OCI-LY3 (cell line): ENCODE data around the gene PTPN1.

Experiments
- H2AFZ ChIP-seq: fragments of 200-600, 300-600 bp; shearing (Covaris generic); 2 replicates; pipeline ENCODE4 v1.6.0; 2014; ENCODE audit warnings: antibody characterized with exemption, low read depth, low read length
- H3K27ac ChIP-seq: fragments of 200-600, 300-600 bp; sonication (generic); 2 replicates; pipeline ENCODE4 v1.5.1; 2014; ENCODE audit warnings: mild to moderate bottlenecking, low read length, moderate library complexity, mixed read lengths
- H3K27me3 ChIP-seq: fragments of 200-600, 300-600 bp; sonication (generic); 2 replicates; pipeline ENCODE4 v1.6.1; 2014; ENCODE audit warnings: low read depth, low read length, mixed read lengths
- H3K36me3 ChIP-seq: fragments of 200-600, 300-600 bp; sonication (generic); replicated peaks from 2 replicates; pipeline ENCODE3; 2014; ENCODE audit warnings: low read depth, low read length, mixed read lengths
- H3K4me1 ChIP-seq: fragments of 300-600, 200-600 bp; sonication (generic); 2 replicates; pipeline ENCODE4 v1.6.1; 2014; ENCODE audit warnings: low read length, mixed read lengths
- H3K4me2 ChIP-seq: fragments of 200-600, 300-600 bp; sonication (generic); 2 replicates; pipeline ENCODE4 v1.6.1; 2014; ENCODE audit warnings: low read length, mixed read lengths
- H3K4me3 ChIP-seq: fragments of 300-600, 200-600 bp; sonication (generic); 2 replicates; pipeline ENCODE4 v1.5.1; 2014; ENCODE audit warnings: antibody characterized with exemption, mild to moderate bottlenecking, low read length, moderate library complexity
- H3K79me2 ChIP-seq: fragments of 300-600, 200-600 bp; shearing (Covaris generic); 2 replicates; pipeline ENCODE4 v1.6.1; 2014; ENCODE audit warnings: mild to moderate bottlenecking, low read length, mixed read lengths
- H3K9ac ChIP-seq: fragments of 300-600, 200-600 bp; shearing (Covaris generic); 2 replicates; pipeline ENCODE4 v1.6.0; 2014; ENCODE audit warnings: mild to moderate bottlenecking, low read length, moderate library complexity
- H3K9me3 ChIP-seq: fragments of 200-600, 300-600 bp; shearing (Covaris generic); 2 replicates; pipeline ENCODE4 v1.6.1; 2014; ENCODE audit warnings: low read length, mixed read lengths; ENCODE audit not compliant: insufficient read depth
- H4K20me1 ChIP-seq: fragments of 200-600, 300-600 bp; sonication (generic); 2 replicates; pipeline ENCODE4 v1.6.1; 2016; ENCODE audit warnings: low read length, mixed read lengths; ENCODE audit not compliant: insufficient read depth
- CTCF ChIP-seq: fragments of 200-600, 300-600 bp; sonication (generic); IDR thresholded peaks from 2 replicates; pipeline ENCODE4 v1.5.1; 2014; ENCODE audit warnings: antibody characterized with exemption, low read length, low read depth
- EZH2phosphoT487 ChIP-seq: fragments of 200-600 bp; shearing (Covaris generic); IDR thresholded peaks from 2 replicates; pipeline ENCODE4 v1.6.1; 2018; ENCODE audit warnings: antibody characterized with exemption, mixed run types, low read depth

The PTPN1 gene

GRCh38 chr20:50527068-50527605, 17.0 kb downstream of the PTPN1 start:
- no peak overlapping the region for H3K9ac ChIP-seq
- H3K9me3 ChIP-seq = 0 out of 2 replicates have a peak, but pooled peaks cover 3% of the 10 kb centered on the region
- H3K27me3 ChIP-seq = no peaks in the 10 kb centered on the region
- no peak overlapping the region for H2AFZ ChIP-seq
- peaks cover 100% of the 10 kb centered on the region for H3K79me2 ChIP-seq
- H3K27ac ChIP-seq = peak overlapping the region; percentile 73
- H3K4me3 ChIP-seq = no peak overlapping the region
- peaks cover 91% of the 10 kb centered on the region for H3K4me1 ChIP-seq
- H3K4me2 ChIP-seq = peak overlapping the region; percentile 9; the same call in 1 of the 2 replicates
- peaks cover 94% of the 10 kb centered on the region for H4K20me1 ChIP-seq
- peaks cover 40% of the 10 kb centered on the region for H3K36me3 ChIP-seq
- TF ChIP-seq EZH2phosphoT487 (no peak), CTCF (no peak)

DNA sequence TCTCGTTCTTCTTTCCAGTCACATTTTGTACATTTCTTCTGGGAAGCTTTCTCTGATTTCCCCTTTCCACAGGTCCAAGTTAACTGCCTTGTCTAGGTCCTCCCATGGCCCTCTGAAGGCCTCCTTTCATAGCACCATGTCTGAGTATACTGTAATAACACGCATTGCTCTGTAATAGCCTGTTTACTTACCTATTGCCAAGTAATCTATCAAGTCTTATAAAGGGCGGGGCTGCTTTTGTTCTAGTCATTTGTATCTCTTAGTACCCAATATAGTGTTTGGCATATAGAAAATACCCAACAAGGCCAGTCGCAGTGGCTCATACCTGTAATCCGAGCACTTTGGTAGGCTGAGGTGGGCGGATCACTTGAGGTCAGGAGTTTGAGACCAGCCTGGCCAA, 17.9 kb downstream of the PTPN1 start:
- Histone ChIP-seq H3K4me2 (peak overlapping the region; percentile 72), H3K36me3 (peaks cover 36% of the 10 kb centered on the region), H3K9me3 (0 out of 2 replicates have a peak, but pooled peaks cover 3% of the 10 kb centered on the region), H4K20me1 (peaks cover 95% of the 10 kb centered on the region), H3K27me3 (no peaks in the 10 kb centered on the region), H3K9ac (no peak overlapping the region; the same call in 1 of the 2 replicates), H3K27ac (peak overlapping the region; percentile 73), H3K4me1 (peaks cover 92% of the 10 kb centered on the region), H3K4me3 (peak overlapping the region; percentile 26), H3K79me2 (peaks cover 100% of the 10 kb centered on the region), H2AFZ (no peak overlapping the region)
- TF ChIP-seq EZH2phosphoT487 (no peak), CTCF (no peak)

- Histone ChIP-seq H3K9me3 (0 out of 2 replicates have a peak, but pooled peaks cover 3% of the 10 kb centered on the region), H3K4me2 (peak overlapping the region; percentile 72), H3K27ac (peak overlapping the region; percentile 73), H3K4me1 (peaks cover 92% of the 10 kb centered on the region), H3K27me3 (no peaks in the 10 kb centered on the region), H4K20me1 (peaks cover 95% of the 10 kb centered on the region), H3K9ac (peak overlapping the region; percentile 20), H3K79me2 (peaks cover 100% of the 10 kb centered on the region), H2AFZ (no peak overlapping the region), H3K36me3 (peaks cover 35% of the 10 kb centered on the region), H3K4me3 (peak overlapping the region; percentile 52)
- 0 out of 2 replicates have a peak, but pooled peaks have one; percentile 6 for TF ChIP-seq CTCF
- TF ChIP-seq EZH2phosphoT487 = no peak
Measured at GRCh38 chr20:50528804-50529351, 18.7 kb downstream of the PTPN1 start.

GRCh38 chr20:50532221-50532620, 22.0 kb downstream of the PTPN1 start:
- Histone ChIP-seq H3K4me2 (peak overlapping the region; percentile 59), H3K27ac (peak overlapping the region; percentile 17), H4K20me1 (peaks cover 89% of the 10 kb centered on the region)

More at GRCh38 chr20:50532221-50532620, 22.0 kb downstream of the PTPN1 start:
- Histone ChIP-seq H3K4me1 (peaks cover 91% of the 10 kb centered on the region), H3K4me3 (peak overlapping the region; percentile 3), H3K36me3 (peaks cover 39% of the 10 kb centered on the region), H3K9me3 (0 out of 2 replicates have a peak, but pooled peaks cover 3% of the 10 kb centered on the region), H3K79me2 (peaks cover 100% of the 10 kb centered on the region), H3K27me3 (no peaks in the 10 kb centered on the region), H3K9ac (no peak overlapping the region), H2AFZ (no peak overlapping the region)
- TF ChIP-seq CTCF (no peak), EZH2phosphoT487 (no peak)
